GM12801 (cell line): ENCODE measurements around the gene STARD7.

Experiments used
- CTCF ChIP-seq: IDR thresholded peaks from one replicate; pipeline ENCODE4 v1.5.1; 2011; ENCODE audit warnings: control low read depth; ENCODE audit not compliant: insufficient read length; ENCODE audit errors: extremely low read depth

STARD7 gene

GRCh38 chr2:96188821-96189526 lies 19.7 kb downstream of the STARD7 start:
- TF ChIP-seq CTCF = no peak

GRCh38 chr2:96186562-96186961 lies 22.1 kb downstream of the STARD7 start:
- TF ChIP-seq CTCF = no peak

- TF ChIP-seq CTCF = no peak
These were observed 23.1 kb downstream of the STARD7 start for GRCh38 chr2:96185516-96185915.

- TF ChIP-seq CTCF = no peak
These were observed 23.6 kb downstream of the STARD7 start for GRCh38 chr2:96184989-96185388.

- no peak for TF ChIP-seq CTCF
These were observed 24.4 kb downstream of the STARD7 start for GRCh38 chr2:96184188-96184587.

DNA sequence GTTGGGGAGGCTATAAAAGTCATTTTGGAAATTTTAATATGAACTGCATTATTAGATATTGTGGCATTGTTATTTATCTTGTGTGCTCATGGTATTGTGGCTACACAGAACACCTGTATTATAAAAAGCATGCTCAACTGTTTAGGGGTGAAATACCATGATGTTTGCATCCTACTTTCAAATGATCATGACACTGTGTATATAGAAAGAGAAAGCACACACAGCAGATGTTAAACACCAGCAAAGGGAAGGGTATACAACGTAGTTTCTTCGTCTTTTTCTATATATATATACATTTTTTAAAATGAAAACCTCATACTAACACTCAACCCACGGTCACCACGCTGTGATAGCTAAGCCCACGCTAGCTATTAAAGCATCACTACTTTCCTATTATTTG lies 27.1 kb downstream of the STARD7 start:
- no peak for TF ChIP-seq CTCF

GRCh38 chr2:96180521-96180920 lies 28.1 kb downstream of the STARD7 start:
- TF ChIP-seq CTCF = no peak
